CD4-positive, alpha-beta T cell treated with Interleukin-15 for 1 hour (primary cell): ENCODE measurements around the gene ESYT3.
"Not testable (repeated sequence)": the region's sequence is repeated elsewhere in the genome, so short reads cannot be mapped to it uniquely, and the experiment has no call there.

Experiments
- DNase-seq: peaks from one replicate; pipeline ENCODE4 v3.0.0-alpha.2; 2020

Gene ESYT3

GRCh38 chr3:138443091-138443490 lies 8.7 kb downstream of the ESYT3 start:
- DNase-seq = no peak

GRCh38 chr3:138443521-138444503 lies 9.4 kb downstream of the ESYT3 start:
- DNase-seq = no peak

- DNase-seq = no peak
Observed at GRCh38 chr3:138445236-138445635, 10.8 kb downstream of the ESYT3 start.

- no peak for DNase-seq
Observed at GRCh38 chr3:138445654-138446053, 11.2 kb downstream of the ESYT3 start.

GRCh38 chr3:138448631-138449030 lies 14.2 kb downstream of the ESYT3 start:
- DNase-seq = no peak

GRCh38 chr3:138449490-138449889 lies 15.1 kb downstream of the ESYT3 start:
- no peak for DNase-seq

- DNase-seq = no peak
Observed at GRCh38 chr3:138450181-138450580, 15.8 kb downstream of the ESYT3 start.

- DNase-seq = no peak
Observed at GRCh38 chr3:138450704-138451424, 16.4 kb downstream of the ESYT3 start.

GRCh38 chr3:138451595-138452162 lies 17.3 kb downstream of the ESYT3 start:
- DNase-seq = no peak

GRCh38 chr3:138452436-138452835 lies 18.0 kb downstream of the ESYT3 start:
- no peak for DNase-seq

GRCh38 chr3:138453940-138454339 lies 19.5 kb downstream of the ESYT3 start:
- DNase-seq = not testable (repeated sequence)

GRCh38 chr3:138455801-138456716 lies 21.6 kb downstream of the ESYT3 start:
- DNase-seq = no peak

- no peak for DNase-seq
Observed at GRCh38 chr3:138456961-138457862, 22.8 kb downstream of the ESYT3 start.

GRCh38 chr3:138457863-138458735 lies 23.7 kb downstream of the ESYT3 start:
- no peak for DNase-seq

GRCh38 chr3:138458774-138459499 lies 24.5 kb downstream of the ESYT3 start:
- DNase-seq = no peak

GRCh38 chr3:138459619-138460535 lies 25.5 kb downstream of the ESYT3 start:
- DNase-seq = no peak

GRCh38 chr3:138460536-138461205 lies 26.3 kb downstream of the ESYT3 start:
- DNase-seq = no peak

- no peak for DNase-seq
Observed at GRCh38 chr3:138461246-138461645, 26.8 kb downstream of the ESYT3 start.
